ENCODE results near the gene SP4. TPM values are rescaled to one million over a fixed set of nuclear protein-coding genes. Genes with fewer than 3 reads are reported as not detected.

The SP4 gene
- 10 to 100 TPM in 7 of 8 experiments, 1 to 10 TPM in 1; 4.3 to 22.0 (median 20.7) TPM for total RNA-seq

DNA sequence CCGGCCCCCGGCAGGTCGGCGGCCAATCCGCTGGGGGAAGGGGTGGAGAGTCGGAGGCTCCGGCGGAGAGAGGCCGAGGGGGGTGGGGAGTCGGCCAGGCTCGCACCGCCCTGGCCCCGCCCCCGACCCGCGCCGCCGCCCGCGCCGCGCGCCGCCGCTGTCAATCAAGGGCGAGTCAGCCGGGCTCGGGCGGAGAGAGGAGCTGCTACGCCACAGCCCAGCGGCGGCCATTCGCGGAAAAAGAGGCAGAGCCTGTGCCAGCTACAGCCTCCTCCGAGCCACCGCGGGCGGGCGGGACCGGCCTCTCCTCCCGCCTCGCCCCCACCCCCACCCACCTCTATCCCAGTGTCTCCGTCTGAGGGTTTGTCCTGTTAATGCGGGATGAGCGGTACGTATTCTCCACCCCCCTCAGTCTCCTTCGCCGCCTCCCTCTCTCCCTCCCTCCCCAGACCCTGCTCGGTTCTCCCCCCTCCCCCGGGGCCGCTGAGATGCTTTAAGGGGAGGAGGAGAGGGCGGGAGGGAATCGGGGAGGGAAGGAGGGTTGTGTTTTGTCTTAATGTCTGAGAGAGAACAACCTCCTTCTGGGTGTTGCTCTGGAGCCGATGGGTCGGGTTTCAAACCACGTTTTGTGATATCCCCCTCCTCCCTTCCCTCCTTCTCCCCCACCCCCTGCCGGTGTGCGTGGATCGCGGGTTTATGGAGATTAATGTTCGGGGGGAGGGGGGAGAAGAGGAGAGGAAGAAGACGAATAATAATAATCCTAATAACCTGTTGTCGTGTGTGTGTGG lies at the start of gene SP4:
Gene SP4, plus strand, starts transcription at position 213 of the 788 bp plus-strand sequence. Its CDS starts 169 bp downstream, at position 382.
- peaks cover 26 to 31% of the 10 kb centered on the region in 2 donors for H3K4me1 ChIP-seq (replicated peaks in 1 of 2)
- in situ Hi-C loops (cut with MboI; ENCODE audit: low pct_unique_long_range_greater_than_20kb in 2 of 9, low sequenced_read_pairs in 9 of 9, unreplicated experiment in 9 of 9): loop anchor here in 1 of 9 experiments (25.0 kb wide), 1 partner anchor 641 kb away; the partner anchor contains the start of gene SP8
- H3K27ac ChIP-seq: peak within 1 kb of the TSS; percentile 85 to 92
- 0% methylated on average over 1 of the region's 63 CpGs; no CpG with 5 or more reads in 6 of the 10 experiments for WGBS, 10 experiments
- peak; percentile 71 to 79 (median 74) for ATAC-seq (replicated peaks in 6 of 8)
- peak within 1 kb of the TSS; percentile 61 to 78 (median 66) for H3K4me3 ChIP-seq

DNA sequence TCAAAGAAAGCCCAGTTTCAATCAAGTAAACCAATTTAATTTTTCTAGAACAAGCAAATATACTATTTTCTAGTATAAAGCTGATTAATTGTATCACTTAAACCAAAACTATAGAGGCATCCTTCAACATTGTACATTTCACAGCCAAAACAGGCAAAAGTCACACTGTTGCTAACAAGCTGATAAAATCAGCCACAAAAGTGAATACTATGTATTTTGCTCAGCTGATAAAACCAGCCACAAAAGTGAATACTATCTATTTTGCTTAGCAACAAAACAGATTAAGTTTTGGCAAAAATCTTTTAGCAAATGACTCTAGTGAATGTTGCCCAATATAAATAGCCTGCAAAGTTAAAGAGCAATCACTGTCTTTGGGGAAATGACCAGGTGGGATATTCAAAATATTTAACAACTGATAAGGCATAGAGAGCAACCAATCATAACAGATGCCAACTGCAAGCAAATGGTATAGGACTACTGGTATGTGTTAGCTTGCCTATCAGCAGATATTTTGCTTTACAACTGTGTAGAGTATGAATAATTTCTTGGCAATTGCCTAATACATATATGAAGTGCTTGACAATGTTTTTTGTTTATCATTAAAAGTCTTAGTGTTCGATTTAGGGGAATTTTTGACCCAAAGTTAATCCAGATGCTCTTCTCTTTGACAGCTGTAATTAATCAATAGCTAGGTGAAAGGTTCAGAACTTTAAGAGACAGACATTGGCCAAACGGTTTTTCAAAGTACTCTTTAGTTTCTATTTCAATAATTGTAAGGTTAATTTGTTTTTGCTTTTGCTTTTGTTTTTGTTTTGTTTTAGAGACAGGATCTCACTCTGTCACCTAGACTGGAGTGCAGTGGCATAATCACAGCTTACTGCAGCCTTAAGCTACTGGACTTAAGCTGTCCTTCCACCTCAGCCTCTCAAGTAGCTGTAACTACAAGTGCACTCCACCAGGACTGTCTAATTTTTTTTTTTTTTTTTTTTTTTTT lies 44.4 kb upstream of the SP4 start:
- Histone ChIP-seq H3K4me3 (no peak overlapping the region), H3K4me1 (replicated peaks in 1 of 2) (no peaks in the 10 kb centered on the region), H3K27ac (no peak overlapping the region)
- ATAC-seq (replicated peaks in 6 of 8): peak in 1 of 8 experiments; percentile 38
- in situ Hi-C loops (cut with MboI; ENCODE audit: low pct_unique_long_range_greater_than_20kb in 2 of 9, low sequenced_read_pairs in 9 of 9, unreplicated experiment in 9 of 9): no loop called here
- 0 to 88% (median 61%) methylated on average over 1 to 2 of the region's 2 CpGs for WGBS, 10 experiments

DNA sequence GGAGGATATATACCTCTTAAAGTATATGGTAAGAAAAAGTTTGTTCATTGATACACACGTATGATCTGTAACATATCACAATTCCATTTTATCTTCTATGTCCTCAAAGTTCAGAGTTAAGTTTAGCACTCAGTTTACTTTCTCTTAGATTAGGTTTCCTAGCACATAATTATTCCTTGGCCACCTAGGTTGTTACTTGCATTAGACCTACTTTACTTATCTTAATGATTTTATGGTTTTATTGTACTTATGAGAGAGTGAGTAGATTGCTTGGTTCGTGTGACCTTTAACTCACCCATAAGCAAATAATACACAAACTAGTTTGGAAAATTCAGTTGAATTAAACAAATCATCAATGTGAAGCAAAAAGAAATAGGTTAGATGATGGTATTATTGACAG lies 33.9 kb upstream of the SP4 start:
- no peak for ATAC-seq (replicated peaks in 6 of 8)

DNA sequence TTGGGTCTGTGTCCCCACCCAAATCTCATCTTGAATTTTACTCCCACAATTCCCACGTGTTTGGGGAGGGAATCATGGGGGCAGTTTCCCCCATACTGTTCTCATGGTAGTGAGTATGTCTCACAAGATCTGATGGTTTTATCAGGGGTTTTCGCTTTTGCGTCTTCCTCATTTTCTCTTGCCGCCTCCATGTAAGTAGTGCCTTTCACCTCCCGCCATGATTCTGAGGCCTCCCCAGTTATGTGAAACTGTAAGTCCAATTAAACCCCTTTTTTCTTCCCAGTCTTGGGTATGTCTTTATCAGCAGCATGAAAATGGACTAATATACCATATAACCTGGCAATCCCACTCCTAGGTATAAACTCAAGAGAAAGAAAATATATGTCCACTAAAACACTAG lies 25.9 kb upstream of the SP4 start:
- no peak overlapping the region for H3K27ac ChIP-seq
- no peak for ATAC-seq (replicated peaks in 6 of 8)
- H3K4me1 ChIP-seq (replicated peaks in 1 of 2): no peaks in the 10 kb centered on the region
- H3K4me3 ChIP-seq: no peak overlapping the region
- 20 to 96% (median 76%) methylated on average over 2 to 4 of the region's 5 CpGs; no CpG with 5 or more reads in 5 of the 10 experiments for WGBS, 10 experiments
- in situ Hi-C loops (cut with MboI; ENCODE audit: low pct_unique_long_range_greater_than_20kb in 2 of 9, low sequenced_read_pairs in 9 of 9, unreplicated experiment in 9 of 9): no loop called here

More for the DNA sequence above, 33.9 kb upstream of the SP4 start:
- in situ Hi-C loops (cut with MboI; ENCODE audit: low pct_unique_long_range_greater_than_20kb in 2 of 9, low sequenced_read_pairs in 9 of 9, unreplicated experiment in 9 of 9): no loop called here
- WGBS, 10 experiments: 0 to 100% (median 33%) methylated on average over 1 to 2 of the region's 2 CpGs; no CpG with 5 or more reads in 1 of the 10 experiments
- H3K4me1 ChIP-seq (replicated peaks in 1 of 2): no peaks in the 10 kb centered on the region
- H3K4me3 ChIP-seq: no peak overlapping the region
- no peak overlapping the region for H3K27ac ChIP-seq

DNA sequence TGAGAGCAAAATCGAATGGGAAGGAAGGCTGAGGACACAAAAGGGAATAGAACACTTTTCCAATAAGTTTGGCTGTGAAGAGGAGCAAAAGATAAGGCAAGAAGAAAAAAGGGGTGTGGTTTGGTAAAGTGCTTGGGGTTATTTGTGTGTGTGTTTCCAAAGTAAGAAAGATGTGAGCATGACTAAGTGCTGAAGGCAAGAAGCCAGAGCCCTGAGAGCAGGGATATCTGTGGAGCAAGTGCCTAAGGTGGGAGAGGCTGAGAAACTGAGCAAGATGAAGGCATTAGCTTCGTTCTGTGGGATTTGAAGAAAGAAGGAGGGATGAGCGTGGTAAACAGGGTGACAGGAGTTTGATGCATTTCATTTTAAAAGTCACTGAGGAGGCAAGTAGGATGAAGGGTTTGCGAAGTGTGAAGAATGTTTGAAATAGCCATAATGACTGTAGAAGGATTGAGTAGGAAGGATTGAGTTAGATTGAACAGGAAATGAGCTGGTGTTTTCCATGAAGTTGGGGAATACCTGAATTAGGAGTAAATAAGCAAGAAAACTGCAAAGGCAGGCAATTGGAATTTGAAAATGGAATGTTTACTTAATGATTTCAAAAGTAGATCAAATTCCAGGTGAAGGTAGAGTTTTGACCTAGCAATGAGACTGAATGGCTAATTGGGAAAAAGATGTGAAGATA lies 19.9 kb upstream of the SP4 start:
- ATAC-seq (replicated peaks in 6 of 8): peak in 2 of 8 experiments; percentile 47 to 52
- in situ Hi-C loops (cut with MboI; ENCODE audit: low pct_unique_long_range_greater_than_20kb in 2 of 9, low sequenced_read_pairs in 9 of 9, unreplicated experiment in 9 of 9): no loop called here
- H3K27ac ChIP-seq: no peak overlapping the region
- H3K4me3 ChIP-seq: no peak overlapping the region
- H3K4me1 ChIP-seq (replicated peaks in 1 of 2): no peaks in the 10 kb centered on the region
- WGBS, 10 experiments: 0 to 78% (median 59%) methylated on average over 3 to 4 of the region's 4 CpGs; no CpG with 5 or more reads in 1 of the 10 experiments

DNA sequence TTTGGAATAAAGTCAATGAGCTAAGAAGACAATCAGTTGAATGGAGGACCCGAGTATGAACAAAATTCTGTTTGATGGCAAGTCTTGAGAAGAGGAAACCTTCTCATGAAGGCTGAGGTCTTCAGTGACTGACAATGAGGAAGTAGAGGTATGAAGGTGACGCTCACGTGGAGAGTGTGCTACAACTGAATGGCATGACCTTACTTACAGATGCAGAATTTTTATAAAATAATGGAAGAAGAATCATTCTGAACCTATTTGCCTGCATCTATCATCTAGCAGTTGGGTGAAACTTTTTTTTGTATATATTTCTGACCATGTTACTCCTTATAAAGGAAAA lies 19.4 kb upstream of the SP4 start:
- WGBS, 10 experiments: 14 to 100% (median 87%) methylated on average over 1 to 3 of the region's 3 CpGs; no CpG with 5 or more reads in 1 of the 10 experiments
- Histone ChIP-seq H3K4me3 (no peak overlapping the region), H3K27ac (no peak overlapping the region), H3K4me1 (replicated peaks in 1 of 2) (no peaks in the 10 kb centered on the region)
- in situ Hi-C loops (cut with MboI; ENCODE audit: low pct_unique_long_range_greater_than_20kb in 2 of 9, low sequenced_read_pairs in 9 of 9, unreplicated experiment in 9 of 9): no loop called here
- no peak for ATAC-seq (replicated peaks in 6 of 8)

DNA sequence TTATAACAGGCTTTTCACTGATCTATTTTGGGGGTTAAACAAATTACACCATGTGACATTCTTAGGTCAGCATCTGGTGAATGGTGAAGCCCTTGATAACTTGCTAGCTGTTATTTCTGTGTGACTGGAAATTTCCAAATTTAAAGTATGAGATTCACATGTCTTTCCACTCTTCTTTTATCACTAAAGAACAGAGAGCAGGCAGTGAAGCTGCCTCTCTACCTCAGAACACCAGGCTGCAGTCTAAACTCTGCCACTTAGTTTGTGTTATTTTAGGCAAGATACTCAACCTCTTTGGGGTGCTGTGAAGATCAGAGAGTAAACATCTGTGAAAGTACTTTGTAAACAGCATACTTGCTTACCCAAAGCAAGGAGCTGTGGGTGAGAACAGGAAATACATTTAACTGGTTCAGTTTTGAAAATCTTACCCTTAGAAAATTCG lies 15.5 kb upstream of the SP4 start:
- Histone ChIP-seq H3K4me3 (no peak overlapping the region), H3K4me1 (replicated peaks in 1 of 2) (no peaks in the 10 kb centered on the region), H3K27ac (no peak overlapping the region)
- 20 to 100% (median 67%) methylated on average over 1 of the region's 1 CpG; no CpG with 5 or more reads in 4 of the 10 experiments for WGBS, 10 experiments
- no peak for ATAC-seq (replicated peaks in 6 of 8)
- in situ Hi-C loops (cut with MboI; ENCODE audit: low pct_unique_long_range_greater_than_20kb in 2 of 9, low sequenced_read_pairs in 9 of 9, unreplicated experiment in 9 of 9): no loop called here

DNA sequence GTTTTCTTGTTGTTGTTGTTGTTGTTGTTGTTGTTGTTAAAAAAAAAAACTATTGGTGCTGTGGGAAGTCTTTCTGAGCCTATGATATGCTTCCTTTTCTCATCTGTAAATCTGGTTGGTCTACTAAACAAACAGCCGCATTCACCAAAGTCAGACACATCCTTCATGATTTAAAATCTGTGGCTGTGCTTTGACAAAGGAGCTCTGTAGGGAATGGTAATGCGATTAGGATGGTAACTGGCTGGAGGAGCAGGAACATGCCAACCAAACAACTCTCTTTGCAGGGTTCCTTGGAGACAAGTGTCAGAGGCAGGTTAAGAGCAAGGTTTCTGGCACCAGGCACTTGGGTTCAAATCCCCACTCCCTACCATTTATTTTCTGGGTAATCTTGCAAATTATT lies 14.9 kb upstream of the SP4 start:
- ATAC-seq (replicated peaks in 6 of 8): peak in 2 of 8 experiments; percentile 19 to 77
- no peak overlapping the region for H3K4me3 ChIP-seq
- 0 to 100% (median 40%) methylated on average over 1 to 2 of the region's 2 CpGs; no CpG with 5 or more reads in 3 of the 10 experiments for WGBS, 10 experiments
- H3K4me1 ChIP-seq (replicated peaks in 1 of 2): no peaks in the 10 kb centered on the region
- in situ Hi-C loops (cut with MboI; ENCODE audit: low pct_unique_long_range_greater_than_20kb in 2 of 9, low sequenced_read_pairs in 9 of 9, unreplicated experiment in 9 of 9): no loop called here
- H3K27ac ChIP-seq: no peak overlapping the region

DNA sequence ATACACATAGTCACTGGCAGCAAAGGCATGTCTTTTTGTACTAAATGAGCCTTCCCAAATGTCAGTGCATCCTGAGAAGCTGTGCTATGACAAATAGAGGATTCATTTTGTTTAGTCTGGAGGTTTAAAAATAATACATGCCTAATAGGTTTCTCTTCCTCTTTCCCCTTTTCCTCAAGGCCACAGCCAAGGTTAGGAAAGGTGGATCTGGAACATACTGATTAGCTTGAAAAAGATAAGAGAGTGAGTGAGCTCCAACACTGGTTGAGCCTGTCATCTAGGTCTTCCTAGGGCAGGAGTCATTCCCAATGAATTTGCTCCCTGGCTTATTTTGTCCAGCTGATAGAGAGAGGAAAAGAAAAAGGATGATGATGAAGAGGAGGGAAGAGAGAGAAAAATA lies 14.4 kb upstream of the SP4 start:
- H3K4me3 ChIP-seq: no peak overlapping the region
- no peak overlapping the region for H3K27ac ChIP-seq
- no peak for ATAC-seq (replicated peaks in 6 of 8)
- in situ Hi-C loops (cut with MboI; ENCODE audit: low pct_unique_long_range_greater_than_20kb in 2 of 9, low sequenced_read_pairs in 9 of 9, unreplicated experiment in 9 of 9): no loop called here
- H3K4me1 ChIP-seq (replicated peaks in 1 of 2): no peaks in the 10 kb centered on the region

DNA sequence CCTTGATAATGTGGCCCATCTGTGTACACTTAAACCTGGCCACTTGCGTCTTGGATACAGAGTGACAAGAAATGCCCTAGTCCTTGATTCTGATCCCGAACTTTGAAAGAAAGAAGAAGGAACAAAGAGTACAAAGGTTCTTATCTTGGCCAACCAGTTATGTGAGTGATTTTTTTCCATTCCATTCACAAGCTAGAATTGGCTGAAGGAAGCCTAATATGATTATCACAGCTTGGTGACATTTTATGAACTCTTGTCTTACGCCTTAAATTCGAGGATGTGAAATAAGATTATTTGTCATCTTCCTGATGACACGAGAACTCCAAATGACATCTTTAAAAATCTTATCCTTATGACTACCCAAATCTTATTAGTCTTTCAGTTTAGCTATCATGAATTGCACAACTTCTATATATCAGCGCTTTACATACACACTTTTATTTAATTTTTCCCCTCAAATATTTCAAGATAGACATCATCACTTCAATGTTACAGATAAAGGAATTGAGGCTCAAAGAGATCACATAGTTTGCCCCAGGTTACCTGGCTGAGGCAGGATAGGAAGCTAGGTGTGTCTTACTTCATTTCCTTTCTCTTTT lies 13.0 kb upstream of the SP4 start:
- 18 to 98% (median 84%) methylated on average over 2 to 6 of the region's 6 CpGs for WGBS, 10 experiments
- Histone ChIP-seq H3K27ac (no peak overlapping the region), H3K4me3 (no peak overlapping the region), H3K4me1 (replicated peaks in 1 of 2) (no peaks in the 10 kb centered on the region)
- in situ Hi-C loops (cut with MboI; ENCODE audit: low pct_unique_long_range_greater_than_20kb in 2 of 9, low sequenced_read_pairs in 9 of 9, unreplicated experiment in 9 of 9): no loop called here
- no peak for ATAC-seq (replicated peaks in 6 of 8)

DNA sequence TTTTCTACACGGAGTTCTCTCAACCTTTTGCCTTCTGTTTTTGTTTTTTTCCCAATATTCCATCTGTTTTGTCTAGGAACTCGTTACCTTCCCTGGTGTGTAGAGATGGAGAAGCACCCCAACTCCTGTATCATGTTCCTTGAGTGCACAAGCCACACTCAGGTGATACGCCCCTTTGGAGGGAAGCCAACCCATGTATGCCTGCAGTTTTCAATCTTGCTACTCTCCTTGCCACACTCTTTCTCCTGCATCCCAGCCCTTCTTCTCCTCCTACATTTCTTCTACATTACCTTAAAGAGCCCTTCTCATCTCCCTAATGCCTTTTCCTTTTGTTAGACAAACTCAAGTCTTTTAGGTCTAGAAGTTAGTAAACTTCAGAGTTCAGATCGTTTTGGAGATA lies 10.2 kb upstream of the SP4 start:
- H3K4me1 ChIP-seq (replicated peaks in 1 of 2): no peaks in the 10 kb centered on the region
- 0 to 92% (median 65%) methylated on average over 1 to 4 of the region's 4 CpGs for WGBS, 10 experiments
- ATAC-seq (replicated peaks in 6 of 8): no peak
- H3K27ac ChIP-seq: no peak overlapping the region
- in situ Hi-C loops (cut with MboI; ENCODE audit: low pct_unique_long_range_greater_than_20kb in 2 of 9, low sequenced_read_pairs in 9 of 9, unreplicated experiment in 9 of 9): no loop called here
- H3K4me3 ChIP-seq: no peak overlapping the region

DNA sequence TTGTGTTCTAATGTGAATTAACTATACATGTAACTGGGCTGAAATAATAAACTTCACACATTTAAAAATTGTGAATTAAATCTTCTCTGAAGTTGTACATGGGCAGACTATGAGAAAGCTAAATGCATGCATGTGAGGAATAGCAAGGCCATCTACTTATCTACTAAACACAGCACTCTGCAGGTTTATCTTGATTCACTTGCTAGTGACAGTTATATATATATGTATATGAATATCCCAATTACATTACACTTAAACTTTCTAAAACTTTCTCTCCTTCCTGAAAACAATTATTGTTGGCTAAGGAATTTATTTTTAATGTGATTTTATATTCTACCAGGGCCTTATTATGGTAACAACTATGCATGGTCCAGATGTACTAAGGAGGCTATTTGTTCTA lies 5.1 kb upstream of the SP4 start:
- H3K4me3 ChIP-seq: no peak overlapping the region
- H3K27ac ChIP-seq: no peak overlapping the region
- H3K4me1 ChIP-seq (replicated peaks in 1 of 2): peaks cover 9% of the 10 kb centered on the region in 2 donors
- in situ Hi-C loops (cut with MboI; ENCODE audit: low pct_unique_long_range_greater_than_20kb in 2 of 9, low sequenced_read_pairs in 9 of 9, unreplicated experiment in 9 of 9): no loop called here
- no peak for ATAC-seq (replicated peaks in 6 of 8)
